SU-DHL-6 (cell line): ENCODE measurements around the gene BBS7.

Source experiments
- CTCF ChIP-seq: fragments of 200-600 bp; sonication (generic); IDR thresholded peaks from one replicate; pipeline ENCODE4 v1.5.1; 2017; ENCODE audit warnings: antibody characterized with exemption, mild to moderate bottlenecking, low read length, moderate library complexity; ENCODE audit not compliant: insufficient read depth, poor library complexity, severe bottlenecking
- EZH2phosphoT487 ChIP-seq: fragments of 200-600 bp; sonication (generic), shearing (Covaris generic); conservative IDR thresholded peaks from 2 replicates; pipeline ENCODE4 v1.6.1; 2018; ENCODE audit warnings: mild to moderate bottlenecking, antibody characterized with exemption, low read length, moderate library complexity, mixed read lengths

GRCh38 chr4:121829511-121829910 is 40.8 kb downstream of the BBS7 start:
- TF ChIP-seq EZH2phosphoT487 (no peak), CTCF (no peak)
